Gastrocnemius medialis (tissue), 4 donors: ENCODE data around the gene DVL1.

ENCODE experiments used
- POLR2A ChIP-seq, 2 donors: fragments of 450-650 bp; IDR thresholded peaks; one replicate each; pipeline ENCODE4 v1.6.1; 2017; ENCODE audit warnings: antibody characterized with exemption in 2 of 2, mild to moderate bottlenecking in 2 of 2, moderate library complexity in 2 of 2
- TF ChIP-seq, protein P1 (sequence below), 5 experiments: fragments of 450-650 bp in 3 of 5; fragments of 200-600 bp in 2 of 5; sonication (generic) in 2 of 5; IDR thresholded peaks in 4 of 5; conservative IDR thresholded peaks in 1 of 5; 1 replicate in 4 of 5; 2 replicates in 1 of 5; pipeline ENCODE4 v1.5.1; 2016 to 2019; ENCODE audit warnings: antibody characterized with exemption in 5 of 5, mild to moderate bottlenecking in 3 of 5, moderate library complexity in 3 of 5

DNA sequence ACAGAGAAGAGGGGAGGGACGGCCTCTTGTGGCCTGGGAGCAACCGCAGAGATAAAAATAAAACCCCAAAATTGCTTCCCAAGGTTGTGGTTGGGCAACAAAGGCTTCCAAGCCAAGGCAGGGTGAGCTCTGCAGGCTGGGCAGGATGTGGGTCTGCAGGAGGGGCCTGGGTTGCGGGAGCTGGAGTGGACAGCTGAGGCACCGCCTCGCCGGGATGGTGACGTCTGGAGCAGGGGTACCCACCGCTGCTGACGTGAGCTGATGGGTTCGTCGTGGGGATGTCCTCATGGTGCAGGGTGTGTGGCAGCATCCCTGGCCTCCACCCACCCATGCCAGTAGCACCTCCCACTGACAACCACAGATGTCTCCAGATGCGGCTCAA is 22.1 kb upstream of the DVL1 start:
- TF ChIP-seq, protein P1, sequence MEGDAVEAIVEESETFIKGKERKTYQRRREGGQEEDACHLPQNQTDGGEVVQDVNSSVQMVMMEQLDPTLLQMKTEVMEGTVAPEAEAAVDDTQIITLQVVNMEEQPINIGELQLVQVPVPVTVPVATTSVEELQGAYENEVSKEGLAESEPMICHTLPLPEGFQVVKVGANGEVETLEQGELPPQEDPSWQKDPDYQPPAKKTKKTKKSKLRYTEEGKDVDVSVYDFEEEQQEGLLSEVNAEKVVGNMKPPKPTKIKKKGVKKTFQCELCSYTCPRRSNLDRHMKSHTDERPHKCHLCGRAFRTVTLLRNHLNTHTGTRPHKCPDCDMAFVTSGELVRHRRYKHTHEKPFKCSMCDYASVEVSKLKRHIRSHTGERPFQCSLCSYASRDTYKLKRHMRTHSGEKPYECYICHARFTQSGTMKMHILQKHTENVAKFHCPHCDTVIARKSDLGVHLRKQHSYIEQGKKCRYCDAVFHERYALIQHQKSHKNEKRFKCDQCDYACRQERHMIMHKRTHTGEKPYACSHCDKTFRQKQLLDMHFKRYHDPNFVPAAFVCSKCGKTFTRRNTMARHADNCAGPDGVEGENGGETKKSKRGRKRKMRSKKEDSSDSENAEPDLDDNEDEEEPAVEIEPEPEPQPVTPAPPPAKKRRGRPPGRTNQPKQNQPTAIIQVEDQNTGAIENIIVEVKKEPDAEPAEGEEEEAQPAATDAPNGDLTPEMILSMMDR (IDR thresholded peaks at IDR 0.05 in 4 of 5, conservative IDR thresholded peaks at IDR 0.05 in 1 of 5) = no peak
- TF ChIP-seq POLR2A (IDR thresholded peaks at IDR 0.05) = no peak
